HepG2 (cell line): ENCODE results near the gene KLHL36. TPM values are rescaled to one million over a fixed set of nuclear protein-coding genes. Genes with fewer than 3 reads are reported as not detected.
A peak's percentile ranks its signal among the peaks of the same experiment; 100 is the strongest.

Experiments used
- DDIT3 ChIP-seq: sonication (generic); formaldehyde crosslinking; IDR thresholded peaks from 2 replicates; pipeline ENCODE4 v1.4.0; 2020; ENCODE audit warnings: mild to moderate bottlenecking, missing genetic modification reagents
- DZIP1 ChIP-seq: sonication (generic); formaldehyde crosslinking; IDR thresholded peaks from 2 replicates; pipeline ENCODE4 v1.5.0; 2020; ENCODE audit warnings: mild to moderate bottlenecking, missing genetic modification reagents
- GLMP ChIP-seq: sonication (generic); formaldehyde crosslinking; IDR thresholded peaks from 2 replicates; pipeline ENCODE4 v1.9.0; 2021; ENCODE audit warnings: missing genetic modification reagents, mild to moderate bottlenecking, borderline replicate concordance
- GMEB1 ChIP-seq: sonication (generic); formaldehyde crosslinking; IDR thresholded peaks from 2 replicates; pipeline ENCODE4 v1.5.1; 2020; ENCODE audit warnings: missing genetic modification reagents, mild to moderate bottlenecking, borderline replicate concordance
- HOXA5 ChIP-seq: sonication (generic); formaldehyde crosslinking; IDR thresholded peaks from 2 replicates; pipeline ENCODE4 v1.4.0; 2020; ENCODE audit warnings: missing genetic modification reagents
- HOXA7 ChIP-seq: sonication (generic); formaldehyde crosslinking; IDR thresholded peaks from 2 replicates; pipeline ENCODE4 v1.8.1; 2022; ENCODE audit warnings: mild to moderate bottlenecking, missing genetic modification reagents, moderate library complexity
- KDM3A ChIP-seq: IDR thresholded peaks from 2 replicates; pipeline ENCODE4 v1.6.1; 2018; ENCODE audit warnings: low read depth, missing compliant biosample characterization
- MYNN ChIP-seq: sonication (generic); formaldehyde crosslinking; IDR thresholded peaks from 2 replicates; pipeline ENCODE4 v1.4.0; 2020; ENCODE audit warnings: mild to moderate bottlenecking, low read depth, missing genetic modification reagents
- NFE2 ChIP-seq: sonication (generic); formaldehyde crosslinking; IDR thresholded peaks from 2 replicates; pipeline ENCODE4 v1.4.0; 2020; ENCODE audit warnings: missing genetic modification reagents
- NFRKB ChIP-seq: fragments of 450-650 bp; IDR thresholded peaks from 2 replicates; pipeline ENCODE4 v1.6.1; 2017
- NR2F6 ChIP-seq, 2 experiments: IDR thresholded peaks; 2 replicates each; pipeline ENCODE4 v1.6.1; 2016; ENCODE audit warnings: antibody characterized with exemption in 1 of 2, mild to moderate bottlenecking in 1 of 2
- ZBTB8A ChIP-seq: sonication (generic); formaldehyde crosslinking; IDR thresholded peaks from 2 replicates; pipeline ENCODE4 v1.4.0; 2020; ENCODE audit warnings: mild to moderate bottlenecking, low read depth, missing genetic modification reagents, borderline replicate concordance
- ZNF224 ChIP-seq: sonication (generic); formaldehyde crosslinking; IDR thresholded peaks from 2 replicates; pipeline ENCODE4 v1.5.0; 2020; ENCODE audit warnings: mild to moderate bottlenecking, missing genetic modification reagents
- ZNF225 ChIP-seq: sonication (generic); formaldehyde crosslinking; IDR thresholded peaks from 2 replicates; pipeline ENCODE4 v1.4.0; 2020; ENCODE audit warnings: mild to moderate bottlenecking, missing genetic modification reagents
- ZNF274 ChIP-seq: sonication (generic); formaldehyde crosslinking; IDR thresholded peaks from 2 replicates; pipeline ENCODE4 v1.5.1; 2020; ENCODE audit warnings: mild to moderate bottlenecking, missing genetic modification reagents
- ZNF552 ChIP-seq: sonication (generic); formaldehyde crosslinking; IDR thresholded peaks from 2 replicates; pipeline ENCODE4 v1.9.0; 2022; ENCODE audit warnings: missing genetic modification reagents, mild to moderate bottlenecking, borderline replicate concordance
- ZNF644 ChIP-seq: IDR thresholded peaks from 2 replicates; pipeline ENCODE4 v1.6.1; 2016; ENCODE audit warnings: low read depth
- ZNF672 ChIP-seq: sonication (generic); formaldehyde crosslinking; IDR thresholded peaks from 2 replicates; pipeline ENCODE4 v1.8.1; 2022; ENCODE audit warnings: missing genetic modification reagents
- ZNF678 ChIP-seq: sonication (generic); formaldehyde crosslinking; IDR thresholded peaks from 2 replicates; pipeline ENCODE4 v1.4.0; 2020; ENCODE audit warnings: mild to moderate bottlenecking, missing genetic modification reagents
- ZNF761 ChIP-seq: sonication (generic); formaldehyde crosslinking; conservative IDR thresholded peaks from 2 replicates; pipeline ENCODE4 v1.4.0; 2020; ENCODE audit warnings: mild to moderate bottlenecking, missing genetic modification reagents
- ZNF777 ChIP-seq: sonication (generic); formaldehyde crosslinking; IDR thresholded peaks from 2 replicates; pipeline ENCODE4 v1.4.0; 2020; ENCODE audit warnings: missing genetic modification reagents
- ZNF850 ChIP-seq: sonication (generic); formaldehyde crosslinking; conservative IDR thresholded peaks from 2 replicates; pipeline ENCODE4 v1.9.0; 2021; ENCODE audit warnings: mild to moderate bottlenecking, missing genetic modification reagents
- ZNF891 ChIP-seq: sonication (generic); formaldehyde crosslinking; IDR thresholded peaks from 2 replicates; pipeline ENCODE4 v1.5.0; 2020; ENCODE audit warnings: mild to moderate bottlenecking, missing genetic modification reagents
- ZSCAN21 ChIP-seq: sonication (generic); formaldehyde crosslinking; IDR thresholded peaks from 2 replicates; pipeline ENCODE4 v1.8.0; 2022; ENCODE audit warnings: mild to moderate bottlenecking, missing genetic modification reagents, moderate library complexity, borderline replicate concordance
- polyA plus RNA-seq, 8 experiments: library from polyadenylated mRNA; depleted of rRNA in 3 of 8; stranded (reverse) in 7 of 8; unstranded in 1 of 8; fragments of >200 nt; fragmentation: Illumina TruSeq in 4 of 8; extraction: Trizol in 4 of 8; gene quantifications; 2 replicates each; pipeline versions ENCODE4 v1.2.1 to v1.2.3, GENCODE V29; 2011 to 2016; ENCODE audit warnings: low read depth in 4 of 8, missing spikeins in 1 of 8, mixed read lengths in 1 of 8; ENCODE audit not compliant: insufficient read depth in 1 of 8
- total RNA-seq, 5 experiments: library from RNA; depleted of rRNA; stranded (reverse); fragments of >200 nt; fragmentation: Illumina TruSeq; extraction: Trizol; gene quantifications; 2 replicates each; pipeline ENCODE4 v1.2.3, GENCODE V29; 2016; ENCODE audit warnings: low read depth in 1 of 5

Gene KLHL36
- total and polyA plus RNA-seq, 2 of the 13 experiments (the other 11 are each of a cell fraction or from before 2014, with no cell fraction given), result 24.3 to 26.0 TPM

GRCh38 chr16:84599521-84600202 is 48.6 kb upstream of the KLHL36 start (continued):
- TF ChIP-seq GLMP (CRISPR knock-in tag) (no peak), ZNF225 (CRISPR knock-in tag) (no peak), ZNF891 (no peak), ZNF552 (CRISPR knock-in tag) (no peak), HOXA5 (CRISPR knock-in tag) (no peak), ZBTB8A (no peak), NFRKB (no peak), ZSCAN21 (CRISPR knock-in tag) (peak; percentile 4; the same call in 1 of the 2 replicates), NR2F6 (IDR thresholded peaks at IDR 0.05) (peak; percentile 82), NR2F6 (CRISPR knock-in tag; IDR thresholded peaks at IDR 0.05) (peak; percentile 89), ZNF850 (CRISPR knock-in tag) (no peak), ZNF274 (CRISPR knock-in tag) (no peak), ZNF777 (0 out of 2 replicates have a peak, but pooled peaks have one; percentile 19), ZNF644 (no peak), HOXA7 (CRISPR knock-in tag) (no peak), GMEB1 (CRISPR knock-in tag) (no peak), MYNN (CRISPR knock-in tag) (no peak), ZNF678 (CRISPR knock-in tag) (no peak), ZNF224 (no peak), DZIP1 (CRISPR knock-in tag) (no peak), KDM3A (CRISPR knock-in tag) (peak; percentile 14; the same call in 1 of the 2 replicates), ZNF761 (peak; percentile 65; the same call in 1 of the 2 replicates), ZNF672 (CRISPR knock-in tag) (no peak), NFE2 (no peak), DDIT3 (CRISPR knock-in tag) (no peak)
